ENCODE results near the gene PGF. TPM values are rescaled to one million over a fixed set of nuclear protein-coding genes. Genes with fewer than 3 reads are reported as not detected.

The PGF gene
- total RNA-seq, 1 experiment from 2014 or later = 22.0 TPM

DNA sequence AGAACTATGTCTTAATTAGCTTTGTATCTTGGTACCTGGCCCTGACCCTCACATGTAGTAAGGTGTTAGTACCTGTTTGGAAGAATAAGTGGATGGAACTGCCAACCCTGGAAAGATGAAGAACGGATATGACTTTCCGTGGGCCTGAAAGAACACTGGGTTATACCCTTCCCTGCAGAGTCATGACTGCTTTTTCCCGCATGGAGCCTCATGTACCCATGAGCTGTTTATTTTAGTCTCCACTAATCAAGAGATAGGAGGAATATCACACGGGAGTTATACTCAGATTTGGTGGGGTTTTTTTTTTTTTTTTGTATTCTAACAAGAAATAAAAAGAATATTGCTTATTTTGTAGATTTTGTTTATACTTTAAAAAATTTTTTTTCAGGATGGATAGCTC lies 57.8 kb downstream of the PGF start:
- DNase-seq (ENCODE audit: low read depth, low spot score) = no peak
- in situ Hi-C loops (cut with HindIII; ENCODE audit: low pct_unique_long_range_greater_than_20kb, low sequenced_read_pairs) = no loop called here

GRCh38 chr14:74896400-74896799 lies 59.0 kb downstream of the PGF start:
- in situ Hi-C loops (cut with HindIII; ENCODE audit: low pct_unique_long_range_greater_than_20kb, low sequenced_read_pairs) = no loop called here
- DNase-seq (ENCODE audit: low read depth, low spot score) = no peak

DNA sequence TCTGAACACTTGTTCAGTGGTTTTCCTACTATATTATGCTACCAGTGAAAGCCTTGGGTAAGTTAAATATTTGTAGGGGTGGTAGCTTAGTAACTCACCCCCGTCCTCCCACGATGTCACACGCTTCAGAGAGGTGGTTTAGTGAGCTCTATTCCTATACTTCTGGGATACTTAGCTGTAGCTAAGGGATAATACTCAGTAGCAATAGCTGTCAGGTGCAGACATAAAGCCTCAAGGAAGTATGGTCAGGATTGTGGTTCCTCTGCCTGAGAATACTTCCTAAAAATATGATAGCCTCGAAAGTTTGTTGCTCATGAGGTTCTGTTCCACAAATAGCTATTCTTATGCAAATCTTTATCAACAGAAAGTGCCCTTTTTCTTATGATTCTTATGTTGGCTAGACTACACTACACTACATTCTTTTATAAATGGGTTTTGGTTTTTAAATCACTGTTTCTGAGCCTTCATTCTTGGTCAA lies 61.7 kb downstream of the PGF start:
- in situ Hi-C loops (cut with HindIII; ENCODE audit: low pct_unique_long_range_greater_than_20kb, low sequenced_read_pairs) = no loop called here
- DNase-seq (ENCODE audit: low read depth, low spot score) = no peak

- no peak for DNase-seq (ENCODE audit: low read depth, low spot score)
- in situ Hi-C loops (cut with HindIII; ENCODE audit: low pct_unique_long_range_greater_than_20kb, low sequenced_read_pairs) = no loop called here
Measured at GRCh38 chr14:74892745-74893144, 62.7 kb downstream of the PGF start.

DNA sequence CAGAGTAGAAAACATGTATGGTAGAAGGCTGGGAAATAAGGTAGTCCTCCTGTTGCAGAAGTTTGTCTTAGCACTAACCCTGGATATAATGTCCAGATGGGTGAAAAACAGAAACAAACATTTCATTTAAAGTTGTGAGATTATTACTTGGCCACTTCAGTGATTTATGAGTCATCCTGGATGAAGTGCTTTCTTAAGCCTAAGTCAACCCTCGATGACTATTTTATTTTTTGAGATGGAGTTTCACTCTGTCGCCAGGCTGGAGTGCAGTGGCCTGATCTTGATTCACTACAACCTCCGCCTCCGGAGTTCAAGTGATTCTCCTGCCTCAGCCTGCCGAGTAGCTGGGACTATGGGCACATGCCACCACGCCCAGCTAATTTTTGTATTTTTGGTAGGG lies 63.5 kb downstream of the PGF start:
- in situ Hi-C loops (cut with HindIII; ENCODE audit: low pct_unique_long_range_greater_than_20kb, low sequenced_read_pairs) = no loop called here
- DNase-seq (ENCODE audit: low read depth, low spot score) = no peak

Other genes with a start within 250 kb of the PGF start
- gene AREL1, start 242.5 kb downstream of the PGF start, total RNA-seq (2014; rRNA removed; shearing (Covaris generic)) = 30.5 and 33.8 TPM in 2 replicates
- 27.8 and 29.2 TPM in 2 replicates for gene FCF1, start 242.5 kb downstream of the PGF start, total RNA-seq (2014; rRNA removed; shearing (Covaris generic))
- gene YLPM1, start 192.3 kb downstream of the PGF start, total RNA-seq (2014; rRNA removed; shearing (Covaris generic)) = 10.7 and 10.8 TPM in 2 replicates
- not detected in 2 replicates for gene PROX2, start 79.5 kb downstream of the PGF start, total RNA-seq (2014; rRNA removed; shearing (Covaris generic))
- gene DLST, start 73.7 kb downstream of the PGF start, total RNA-seq (2014; rRNA removed; shearing (Covaris generic)) = 42.7 and 51.6 TPM in 2 replicates
- gene RPS6KL1, start 32.3 kb downstream of the PGF start, total RNA-seq (2014; rRNA removed; shearing (Covaris generic)) = 0.53 and 1.3 TPM in 2 replicates
- gene EIF2B2, start 47.3 kb upstream of the PGF start, total RNA-seq (2014; rRNA removed; shearing (Covaris generic)) = 54.6 and 57.3 TPM in 2 replicates
- 10.9 and 11.1 TPM in 2 replicates for gene MLH3, start 95.9 kb upstream of the PGF start, total RNA-seq (2014; rRNA removed; shearing (Covaris generic))
- 17.5 and 20.1 TPM in 2 replicates for gene ACYP1, start 108.4 kb upstream of the PGF start, total RNA-seq (2014; rRNA removed; shearing (Covaris generic))
- 3.9 and 4.6 TPM in 2 replicates for gene ZC2HC1C, start 114.0 kb upstream of the PGF start, total RNA-seq (2014; rRNA removed; shearing (Covaris generic))
- gene NEK9, start 171.5 kb upstream of the PGF start, total RNA-seq (2014; rRNA removed; shearing (Covaris generic)) = 55.0 and 56.5 TPM in 2 replicates
- gene TMED10, start 221.0 kb upstream of the PGF start, total RNA-seq (2014; rRNA removed; shearing (Covaris generic)) = 941 and 955 TPM in 2 replicates

Data from SK-MEL-5 (cell line).